HG02852 (cell line): ENCODE data around the gene PHPT1.
"Not testable (repeated sequence)": the region's sequence is repeated elsewhere in the genome, so short reads cannot be mapped to it uniquely, and the experiment has no call there.

ENCODE experiments used
- ATAC-seq: cut with Tn5 transposase; IDR thresholded peaks from one replicate; pipeline ENCODE4 v1.9.1; 2021; ENCODE audit warnings: mild to moderate bottlenecking, moderate library complexity; ENCODE audit not compliant: unreplicated experiment

PHPT1 gene

DNA sequence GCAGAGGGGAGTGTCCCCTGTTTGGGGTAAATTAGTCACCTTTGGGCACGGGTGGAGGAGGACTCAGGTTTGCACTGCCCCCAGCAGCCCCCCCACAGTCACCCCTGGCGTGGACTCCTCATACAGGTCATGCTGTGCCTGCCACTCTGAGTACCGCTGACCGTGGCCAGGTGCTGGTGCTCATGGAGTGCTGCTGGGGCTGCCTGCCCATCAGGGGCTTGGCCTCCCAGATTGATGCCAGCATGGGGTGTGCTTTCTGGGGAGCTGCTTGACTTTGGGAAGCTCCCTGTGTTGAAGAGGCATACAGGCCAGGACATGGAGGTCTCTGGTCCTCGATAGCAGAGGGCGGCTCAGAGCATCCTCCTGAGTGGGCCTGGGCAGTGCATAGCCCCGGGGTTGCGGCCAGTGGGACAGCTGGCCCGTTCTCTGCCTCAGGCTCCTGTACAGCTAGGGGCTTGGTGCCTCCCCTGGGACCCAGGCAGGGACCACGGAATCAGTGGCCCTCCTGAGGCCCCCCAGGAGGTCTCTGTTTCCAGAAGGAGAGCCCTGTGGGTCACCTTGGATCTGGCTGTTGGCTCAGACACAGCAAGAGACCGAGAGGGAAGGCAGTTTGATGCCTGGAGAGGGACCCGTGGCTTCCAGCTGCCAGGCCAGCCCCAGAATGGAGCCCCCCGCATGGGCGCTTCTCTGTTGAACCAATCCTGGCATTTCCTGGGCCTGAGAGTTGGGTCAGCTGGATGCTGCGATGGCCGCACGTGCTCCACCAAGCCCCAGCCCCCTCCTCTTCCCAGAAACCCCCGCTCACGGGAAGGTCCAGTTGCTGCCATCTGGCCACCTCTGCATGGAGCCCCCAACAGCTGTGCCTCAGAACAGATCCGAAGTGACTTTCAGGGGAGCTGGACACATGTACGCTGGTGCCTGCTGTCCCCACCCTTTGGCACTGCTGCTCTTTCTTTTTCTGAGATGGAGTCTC lies 13.0 kb upstream of the PHPT1 start:
- ATAC-seq = no peak

GRCh38 chr9:136837146-136837855 lies 11.9 kb upstream of the PHPT1 start:
- ATAC-seq = no peak

DNA sequence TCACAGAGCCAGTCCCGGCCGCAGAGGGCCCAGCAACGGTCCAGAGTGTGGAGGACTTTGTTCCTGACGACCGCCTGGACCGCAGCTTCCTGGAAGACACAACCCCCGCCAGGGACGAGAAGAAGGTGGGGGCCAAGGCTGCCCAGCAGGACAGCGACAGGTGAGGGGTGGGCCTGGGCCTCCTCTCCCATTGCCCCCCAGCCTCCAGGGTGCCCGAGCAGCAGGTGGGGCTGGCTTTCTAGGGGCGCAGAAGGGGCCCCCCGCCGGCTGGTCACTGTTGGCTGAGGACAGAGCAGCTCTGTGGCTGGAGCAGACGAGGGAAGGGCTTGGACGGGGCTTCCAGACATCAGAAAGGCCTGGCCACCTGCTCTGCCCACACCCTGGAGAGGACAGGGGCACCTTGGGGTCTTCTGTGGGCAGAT lies 11.3 kb upstream of the PHPT1 start:
- not testable (repeated sequence) for ATAC-seq

DNA sequence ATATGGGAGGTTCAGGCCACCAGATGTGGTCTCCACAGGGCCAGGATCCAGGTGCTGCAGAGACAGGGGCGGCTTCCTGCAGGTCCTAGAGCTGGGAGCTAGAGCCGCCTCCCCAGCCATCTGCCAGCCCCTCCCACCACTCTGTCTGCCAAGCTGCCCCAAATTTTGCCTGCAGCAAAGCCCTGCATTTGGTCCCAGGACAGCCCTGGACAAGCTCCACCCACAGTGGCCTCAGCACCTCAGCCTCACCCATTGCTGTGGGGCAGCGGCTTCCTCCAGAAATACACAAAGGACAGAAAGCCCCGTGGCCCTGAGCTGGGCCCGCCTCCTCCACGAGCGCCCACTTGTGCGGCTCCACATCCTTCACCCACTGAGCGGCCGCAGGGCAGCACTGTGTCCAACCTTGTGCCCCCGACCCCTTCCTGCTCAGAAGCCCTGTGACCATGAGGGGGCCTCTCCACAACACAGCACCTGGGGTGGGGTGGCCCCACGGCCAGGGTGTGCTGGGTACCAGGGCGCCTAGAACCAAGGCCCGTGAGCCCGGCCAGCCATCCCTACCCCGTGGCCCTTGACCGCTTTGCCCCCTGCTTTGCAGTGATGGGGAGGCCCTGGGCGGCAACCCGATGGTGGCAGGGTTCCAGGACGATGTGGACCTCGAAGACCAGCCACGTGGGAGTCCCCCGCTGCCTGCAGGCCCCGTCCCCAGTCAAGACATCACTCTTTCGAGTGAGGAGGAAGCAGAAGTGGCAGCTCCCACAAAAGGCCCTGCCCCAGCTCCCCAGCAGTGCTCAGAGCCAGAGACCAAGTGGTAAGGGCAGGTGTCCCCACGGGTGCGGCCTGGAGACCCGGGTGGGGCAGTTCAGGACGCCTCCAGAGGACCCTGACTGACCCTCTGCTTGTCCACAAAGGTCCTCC lies 10.6 kb upstream of the PHPT1 start:
- no peak for ATAC-seq

GRCh38 chr9:136839229-136840139 lies 9.7 kb upstream of the PHPT1 start:
- ATAC-seq = no peak

DNA sequence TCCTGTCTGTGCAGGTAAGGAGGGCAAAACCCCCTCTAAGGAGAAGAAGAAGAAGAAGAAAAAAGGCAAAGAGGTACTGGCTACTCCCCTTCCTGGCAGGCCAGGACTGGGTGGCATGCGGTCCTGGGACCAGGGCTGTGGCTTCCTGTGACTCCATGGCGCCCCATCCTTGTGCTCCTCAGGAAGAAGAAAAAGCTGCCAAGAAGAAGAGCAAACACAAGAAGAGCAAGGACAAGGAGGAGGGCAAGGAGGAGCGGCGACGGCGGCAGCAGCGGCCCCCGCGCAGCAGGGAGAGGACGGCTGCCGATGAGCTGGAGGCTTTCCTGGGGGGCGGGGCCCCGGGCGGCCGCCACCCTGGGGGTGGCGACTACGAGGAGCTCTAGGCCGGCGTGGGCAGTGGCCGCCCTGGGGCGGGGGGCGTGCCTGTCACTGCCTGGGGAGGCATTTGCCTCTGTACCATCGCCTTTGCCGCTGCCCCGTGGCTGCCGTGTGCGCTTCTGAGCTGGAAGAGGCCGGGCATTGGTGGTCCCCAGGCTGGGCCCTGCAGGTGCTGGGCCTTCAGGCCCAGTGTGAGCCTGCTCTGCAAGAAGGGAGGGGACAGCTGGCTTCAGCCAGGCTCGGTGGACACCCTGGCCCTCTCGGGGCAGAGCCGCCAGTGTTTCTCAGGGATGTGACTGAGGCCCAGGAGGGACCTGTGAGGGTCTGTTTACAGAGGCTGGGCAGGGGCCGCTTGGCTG lies 8.9 kb upstream of the PHPT1 start:
- ATAC-seq = no peak

GRCh38 chr9:136840877-136841645 lies 8.1 kb upstream of the PHPT1 start:
- ATAC-seq = no peak

DNA sequence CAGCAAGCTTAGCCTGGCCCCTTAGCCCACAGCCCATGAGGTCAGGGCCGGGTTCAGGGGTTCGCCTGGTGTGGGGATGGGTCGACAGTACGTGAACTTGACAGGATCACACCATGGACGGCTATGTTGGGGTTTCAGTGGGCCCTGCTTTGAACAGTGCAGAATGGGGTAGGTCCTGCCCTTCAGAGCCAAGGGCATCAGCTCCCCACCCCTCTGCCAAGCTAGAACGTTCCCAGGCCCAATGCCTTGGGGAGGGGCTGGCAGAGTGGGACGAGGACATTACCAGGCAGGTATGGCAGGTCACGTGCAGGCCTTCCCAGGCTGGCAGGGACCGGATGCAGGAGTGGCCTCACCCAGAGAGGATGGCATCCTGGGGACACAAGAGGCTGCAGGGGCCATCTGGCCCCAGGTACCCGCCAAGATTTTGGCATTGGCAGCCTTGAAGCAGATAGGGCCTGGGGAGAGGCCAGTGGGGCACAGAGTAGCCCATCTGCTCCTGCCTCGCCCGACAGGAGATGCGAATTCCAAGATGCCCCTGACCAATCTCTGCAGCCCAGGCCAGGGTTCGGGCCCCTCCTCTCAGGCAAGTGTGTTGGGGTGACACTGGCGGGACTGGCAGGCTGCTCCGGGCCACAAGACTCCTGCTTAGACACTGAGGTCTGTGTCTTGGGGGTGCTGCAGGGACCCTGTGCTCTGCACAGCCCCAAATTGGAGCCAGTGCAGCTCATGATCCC lies 7.4 kb upstream of the PHPT1 start:
- not testable (repeated sequence) for ATAC-seq

DNA sequence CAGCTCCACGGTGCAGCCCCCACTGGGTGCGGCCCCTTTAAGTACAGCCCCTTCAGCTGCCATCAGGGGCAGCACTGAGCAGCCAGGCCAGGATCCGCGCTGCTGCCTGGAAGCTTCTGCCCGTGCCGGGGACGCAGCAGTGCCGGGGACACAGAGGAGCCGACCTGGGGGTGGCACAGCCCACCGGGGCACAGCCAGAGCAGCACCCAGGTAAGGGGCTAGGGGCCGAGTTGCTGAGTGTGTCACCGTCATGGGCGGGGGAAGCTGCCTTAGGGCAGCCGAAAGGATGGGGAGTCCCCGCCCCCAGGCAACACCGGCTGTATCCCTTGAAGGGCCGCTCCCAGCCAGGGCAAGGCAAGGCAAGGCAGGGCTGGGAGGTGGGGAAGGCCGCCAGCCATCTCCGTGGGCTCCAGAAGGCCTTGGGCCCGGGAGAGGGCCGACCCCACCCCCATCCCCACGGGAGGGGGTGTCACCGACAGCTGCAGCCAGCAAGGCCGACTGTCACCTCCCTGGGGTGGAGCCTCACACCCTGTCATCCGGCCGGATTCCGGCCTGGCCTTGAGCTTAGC lies 6.7 kb upstream of the PHPT1 start, which contains the start of gene AJM1:
TSS of gene AJM1 (plus strand) at position 99 of the 569 bp plus-strand sequence. CDS start 1,937 bp downstream, outside the sequence.
- ATAC-seq = peak; percentile 72

- not testable (repeated sequence) for ATAC-seq
These were observed 5.9 kb upstream of the PHPT1 start for GRCh38 chr9:136843159-136843800.

- ATAC-seq = not testable (repeated sequence)
These were observed 5.1 kb upstream of the PHPT1 start for GRCh38 chr9:136843801-136844740.

DNA sequence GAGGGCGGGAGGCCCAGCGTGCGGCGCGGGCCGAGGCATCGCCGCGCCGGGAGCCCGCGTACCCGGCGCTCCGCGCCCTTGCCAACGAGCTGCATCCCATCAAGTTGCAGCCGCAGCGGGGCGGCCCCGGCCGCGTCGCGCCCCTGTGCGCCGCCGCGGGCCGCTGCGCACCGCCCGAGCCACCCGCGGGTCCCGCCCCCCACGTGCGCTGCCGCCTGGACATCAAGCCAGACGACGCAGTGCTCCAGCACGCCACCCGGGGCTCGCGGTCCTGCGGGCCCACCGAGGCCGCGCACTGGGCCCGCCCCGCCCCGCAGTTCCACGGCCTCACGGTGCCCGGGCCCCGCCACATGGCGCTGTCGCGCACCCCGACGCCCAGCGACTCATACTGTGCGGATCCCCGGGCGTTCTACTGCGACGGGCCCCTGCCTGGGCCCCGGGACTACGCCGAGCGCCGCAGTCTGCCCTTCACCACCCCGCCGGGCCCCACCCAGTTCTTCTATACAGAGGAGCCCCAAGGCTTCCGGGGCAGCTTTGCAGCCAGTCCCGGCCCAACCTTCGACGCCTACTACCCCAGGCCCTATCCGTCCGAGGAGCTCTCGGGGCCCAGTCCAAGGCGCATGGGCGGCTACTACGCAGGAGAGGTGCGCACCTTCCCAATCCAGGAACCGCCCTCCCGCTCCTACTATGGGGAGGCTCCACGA lies 4.3 kb upstream of the PHPT1 start:
- ATAC-seq = no peak

GRCh38 chr9:136845465-136846260 lies 3.5 kb upstream of the PHPT1 start:
- ATAC-seq = no peak

DNA sequence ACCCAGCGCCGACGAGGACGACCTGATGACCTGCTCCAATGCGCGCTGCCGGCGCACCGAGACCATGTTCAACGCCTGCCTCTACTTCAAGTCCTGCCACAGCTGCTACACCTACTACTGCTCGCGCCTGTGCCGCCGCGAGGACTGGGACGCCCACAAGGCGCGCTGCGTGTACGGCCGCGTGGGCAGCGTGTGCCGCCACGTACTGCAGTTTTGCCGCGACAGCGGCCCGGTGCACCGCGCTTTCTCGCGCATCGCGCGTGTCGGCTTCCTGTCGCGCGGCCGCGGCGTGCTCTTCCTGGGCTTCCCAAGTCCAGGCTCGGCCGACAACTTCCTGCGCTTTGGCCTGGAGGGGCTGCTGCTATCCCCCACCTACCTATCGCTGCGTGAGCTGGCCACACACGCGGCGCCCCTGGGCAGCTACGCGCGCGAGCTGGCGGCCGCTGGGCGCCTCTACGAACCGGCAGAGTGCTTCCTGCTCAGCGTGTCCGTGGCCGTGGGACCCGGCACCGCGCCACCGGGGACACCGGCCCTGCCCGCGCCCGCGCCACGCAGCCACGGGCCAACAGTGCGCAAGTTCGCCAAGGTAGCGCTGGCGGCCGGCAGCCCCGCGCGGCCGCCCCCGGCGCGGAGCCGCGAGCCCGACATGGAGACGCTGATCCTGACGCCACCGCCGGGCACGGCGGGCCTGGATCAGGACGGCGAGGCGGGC lies 2.7 kb upstream of the PHPT1 start:
- no peak for ATAC-seq
